GM18526 (cell line): ENCODE data around the gene CLEC14A.

Experiments used
- POLR2A ChIP-seq: IDR thresholded peaks from 3 replicates; pipeline ENCODE4 v1.6.1; 2011; ENCODE audit not compliant: insufficient read length; ENCODE audit errors: extremely low read depth

Gene CLEC14A

DNA sequence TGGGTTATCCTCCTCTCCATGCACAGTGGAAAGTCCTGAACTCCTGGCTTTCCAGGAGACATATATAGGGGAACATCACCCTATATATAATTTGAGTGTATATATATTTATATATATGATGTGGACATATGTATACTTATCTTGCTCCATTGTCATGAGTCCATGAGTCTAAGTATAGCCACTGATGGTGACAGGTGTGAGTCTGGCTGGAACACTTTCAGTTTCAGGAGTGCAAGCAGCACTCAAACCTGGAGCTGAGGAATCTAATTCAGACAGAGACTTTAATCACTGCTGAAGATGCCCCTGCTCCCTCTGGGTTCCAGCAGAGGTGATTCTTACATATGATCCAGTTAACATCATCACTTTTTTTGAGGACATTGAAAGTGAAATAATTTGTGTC, 43.8 kb downstream of the CLEC14A start:
- TF ChIP-seq POLR2A = no peak

DNA sequence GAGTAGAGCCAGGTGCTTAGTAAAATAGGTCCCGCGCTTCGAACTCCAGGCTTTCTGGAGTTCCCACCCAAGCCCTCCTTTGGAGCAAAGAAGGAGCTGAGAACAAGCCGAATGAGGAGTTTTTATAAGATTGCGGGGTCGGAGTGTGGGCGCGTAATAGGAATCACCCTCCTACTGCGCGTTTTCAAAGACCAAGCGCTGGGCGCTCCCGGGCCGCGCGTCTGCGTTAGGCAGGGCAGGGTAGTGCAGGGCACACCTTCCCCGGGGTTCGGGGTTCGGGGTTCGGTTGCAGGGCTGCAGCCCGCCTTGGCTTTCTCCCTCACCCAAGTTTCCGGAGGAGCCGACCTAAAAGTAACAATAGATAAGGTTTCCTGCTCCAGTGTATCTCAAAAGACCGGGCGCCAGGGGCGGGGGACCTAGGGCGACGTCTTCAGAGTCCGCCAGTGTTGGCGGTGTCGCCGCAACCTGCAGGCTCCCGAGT, 44.6 kb downstream of the CLEC14A start:
- no peak for TF ChIP-seq POLR2A

DNA sequence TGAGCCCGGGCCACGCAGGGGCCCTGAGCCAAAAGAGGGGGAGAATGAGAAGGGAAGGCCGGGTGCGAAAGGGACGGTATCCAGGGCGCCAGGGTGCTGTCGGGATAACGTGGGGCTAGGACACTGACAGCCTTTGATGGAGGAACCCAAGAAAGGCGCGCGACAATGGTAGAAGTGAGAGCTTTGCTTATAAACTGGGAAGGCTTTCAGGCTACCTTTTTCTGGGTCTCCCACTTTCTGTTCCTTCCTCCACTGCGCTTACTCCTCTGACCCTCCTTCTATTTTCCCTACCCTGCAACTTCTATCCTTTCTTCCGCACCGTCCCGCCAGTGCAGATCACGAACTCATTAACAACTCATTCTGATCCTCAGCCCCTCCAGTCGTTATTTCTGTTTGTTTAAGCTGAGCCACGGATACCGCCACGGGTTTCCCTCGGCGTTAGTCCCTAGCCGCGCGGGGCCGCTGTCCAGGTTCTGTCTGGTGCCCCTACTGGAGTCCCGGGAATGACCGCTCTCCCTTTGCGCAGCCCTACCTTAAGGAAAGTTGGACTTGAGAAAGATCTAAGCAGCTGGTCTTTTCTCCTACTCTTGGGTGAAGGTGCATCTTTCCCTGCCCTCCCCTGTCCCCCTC, 45.2 kb downstream of the CLEC14A start:
- no peak for TF ChIP-seq POLR2A

DNA sequence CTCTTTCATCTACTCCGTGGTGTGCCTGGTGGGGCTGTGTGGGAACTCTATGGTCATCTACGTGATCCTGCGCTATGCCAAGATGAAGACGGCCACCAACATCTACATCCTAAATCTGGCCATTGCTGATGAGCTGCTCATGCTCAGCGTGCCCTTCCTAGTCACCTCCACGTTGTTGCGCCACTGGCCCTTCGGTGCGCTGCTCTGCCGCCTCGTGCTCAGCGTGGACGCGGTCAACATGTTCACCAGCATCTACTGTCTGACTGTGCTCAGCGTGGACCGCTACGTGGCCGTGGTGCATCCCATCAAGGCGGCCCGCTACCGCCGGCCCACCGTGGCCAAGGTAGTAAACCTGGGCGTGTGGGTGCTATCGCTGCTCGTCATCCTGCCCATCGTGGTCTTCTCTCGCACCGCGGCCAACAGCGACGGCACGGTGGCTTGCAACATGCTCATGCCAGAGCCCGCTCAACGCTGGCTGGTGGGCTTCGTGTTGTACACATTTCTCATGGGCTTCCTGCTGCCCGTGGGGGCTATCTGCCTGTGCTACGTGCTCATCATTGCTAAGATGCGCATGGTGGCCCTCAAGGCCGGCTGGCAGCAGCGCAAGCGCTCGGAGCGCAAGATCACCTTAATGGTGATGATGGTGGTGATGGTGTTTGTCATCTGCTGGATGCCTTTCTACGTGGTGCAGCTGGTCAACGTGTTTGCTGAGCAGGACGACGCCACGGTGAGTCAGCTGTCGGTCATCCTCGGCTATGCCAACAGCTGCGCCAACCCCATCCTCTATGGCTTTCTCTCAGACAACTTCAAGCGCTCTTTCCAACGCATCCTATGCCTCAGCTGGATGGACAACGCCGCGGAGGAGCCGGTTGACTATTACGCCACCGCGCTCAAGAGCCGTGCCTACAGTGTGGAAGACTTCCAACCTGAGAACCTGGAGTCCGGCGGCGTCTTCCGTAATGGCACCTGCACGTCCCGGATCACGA, 46.0 kb downstream of the CLEC14A start:
- no peak for TF ChIP-seq POLR2A

DNA sequence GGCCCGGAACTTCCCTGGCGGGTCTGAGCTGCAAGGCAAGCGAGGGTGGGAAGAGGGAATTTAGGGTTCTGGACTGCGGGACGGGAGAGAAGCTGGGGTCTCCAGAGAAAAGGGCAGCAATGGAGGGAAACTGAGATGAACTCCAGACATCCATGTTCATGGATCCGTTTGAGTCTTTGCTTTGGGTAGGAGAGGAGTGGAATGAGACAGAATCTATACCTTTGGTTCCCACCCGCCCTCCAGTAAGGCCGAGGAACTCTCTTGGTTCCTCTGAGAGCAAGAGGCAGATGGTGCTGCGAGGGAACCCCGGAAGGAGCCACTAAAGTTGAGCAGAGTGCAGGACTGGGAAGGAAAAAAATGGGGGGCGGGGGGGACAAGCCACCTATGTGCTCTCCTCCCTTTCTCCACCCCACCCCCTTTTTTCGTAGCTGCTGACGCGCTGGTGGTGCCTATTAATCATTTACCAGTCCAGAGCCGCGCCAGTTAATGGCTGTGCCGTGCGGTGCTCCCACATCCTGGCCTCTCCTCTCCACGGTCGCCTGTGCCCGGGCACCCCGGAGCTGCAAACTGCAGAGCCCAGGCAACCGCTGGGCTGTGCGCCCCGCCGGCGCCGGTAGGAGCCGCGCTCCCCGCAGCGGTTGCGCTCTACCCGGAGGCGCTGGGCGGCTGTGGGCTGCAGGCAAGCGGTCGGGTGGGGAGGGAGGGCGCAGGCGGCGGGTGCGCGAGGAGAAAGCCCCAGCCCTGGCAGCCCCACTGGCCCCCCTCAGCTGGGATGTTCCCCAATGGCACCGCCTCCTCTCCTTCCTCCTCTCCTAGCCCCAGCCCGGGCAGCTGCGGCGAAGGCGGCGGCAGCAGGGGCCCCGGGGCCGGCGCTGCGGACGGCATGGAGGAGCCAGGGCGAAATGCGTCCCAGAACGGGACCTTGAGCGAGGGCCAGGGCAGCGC, 47.0 kb downstream of the CLEC14A start:
- no peak for TF ChIP-seq POLR2A

DNA sequence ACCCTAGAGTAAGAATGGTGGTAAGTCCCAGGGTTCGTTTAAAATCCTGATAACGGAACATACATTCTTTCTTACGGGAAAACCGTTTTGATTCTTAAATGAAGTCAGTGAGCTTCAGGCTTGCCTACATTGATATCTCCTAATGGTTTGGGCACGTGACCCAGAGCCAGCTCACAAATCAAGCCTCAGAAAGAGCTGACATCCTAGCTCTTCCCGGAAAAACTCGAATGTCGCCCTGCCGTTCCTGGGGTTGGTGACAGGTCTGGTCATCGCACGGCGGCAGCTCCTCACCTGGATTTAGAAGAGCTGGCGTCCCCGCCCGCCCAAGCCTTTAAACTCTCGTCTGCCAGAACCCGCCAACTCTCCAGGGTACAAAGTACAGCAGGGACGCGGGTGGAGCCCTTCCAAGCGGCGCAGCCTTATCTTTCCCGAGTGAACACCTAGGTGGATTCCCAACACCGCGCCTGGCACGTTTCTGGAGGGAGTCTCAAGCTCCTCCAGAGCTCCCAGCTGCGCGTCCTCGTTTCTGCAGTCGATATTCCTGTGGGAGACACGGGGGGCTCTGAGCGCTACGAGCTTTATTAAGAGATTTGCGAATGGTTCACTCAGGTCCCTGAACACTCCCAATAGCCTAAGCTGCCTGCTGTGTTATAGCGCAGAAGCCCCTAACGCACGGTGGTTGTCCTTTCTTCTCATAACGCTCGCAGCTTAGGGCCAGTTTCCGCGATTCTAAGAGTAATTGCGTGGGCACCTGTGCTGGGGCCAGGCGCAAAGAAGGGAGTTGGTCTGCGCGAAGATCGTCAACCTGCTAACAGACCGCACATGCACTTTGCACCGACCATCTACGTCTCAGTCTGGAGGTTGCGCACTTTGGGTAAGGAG, 47.9 kb downstream of the CLEC14A start, which contains the start of gene SSTR1:
Gene SSTR1, plus strand, starts transcription at position 169 of the 882 bp plus-strand sequence. CDS start 1,486 bp downstream, outside the sequence.
- no peak for TF ChIP-seq POLR2A

DNA sequence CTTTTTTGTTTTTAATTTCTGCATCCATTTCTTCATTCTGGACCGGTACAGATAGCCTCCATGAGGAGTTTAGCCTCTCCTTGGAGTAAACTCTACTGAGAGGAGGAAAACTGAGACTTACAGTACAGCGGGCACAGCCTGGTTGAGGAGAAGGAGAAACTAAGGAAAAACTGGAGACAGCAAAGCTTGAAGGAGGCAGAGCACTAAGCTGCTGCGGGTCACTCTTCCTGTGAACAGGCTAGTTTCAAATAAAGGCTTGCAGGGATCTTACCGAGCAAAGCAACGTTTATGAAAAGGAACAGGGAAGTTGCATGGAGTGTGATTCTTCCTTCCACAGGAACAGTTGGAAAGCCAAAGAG, 48.5 kb downstream of the CLEC14A start:
- TF ChIP-seq POLR2A = no peak

DNA sequence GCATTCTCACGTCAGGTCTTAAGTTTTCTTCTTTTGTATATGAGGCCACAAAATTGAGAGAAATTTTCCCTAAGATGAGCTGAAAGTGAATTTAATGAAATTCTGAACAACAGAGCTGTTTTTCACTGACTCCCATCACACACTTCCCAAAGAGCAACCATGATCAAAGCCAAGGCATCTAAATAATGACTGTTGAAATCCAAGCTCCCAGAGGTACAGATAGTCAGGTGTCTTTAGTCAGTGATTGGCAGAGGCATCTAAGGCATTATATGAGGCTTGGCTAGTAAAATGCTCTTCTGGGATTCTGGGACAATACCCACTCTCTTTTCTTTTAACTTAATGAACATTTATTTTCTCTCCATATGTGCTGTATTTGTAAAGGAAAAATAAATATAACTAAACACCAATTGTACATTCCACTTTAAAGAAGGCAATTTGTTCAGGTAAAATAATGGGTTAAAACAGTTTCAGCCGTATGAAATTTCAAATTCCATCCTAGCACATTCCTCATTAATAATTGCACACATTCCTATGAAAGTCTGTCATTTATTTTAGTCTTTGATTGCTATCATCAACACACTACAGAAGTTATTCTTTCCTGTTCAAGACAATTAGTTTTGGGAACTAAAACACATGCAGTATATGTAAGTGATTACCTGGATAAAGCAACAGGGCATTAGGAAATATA, 49.1 kb downstream of the CLEC14A start:
- no peak for TF ChIP-seq POLR2A

DNA sequence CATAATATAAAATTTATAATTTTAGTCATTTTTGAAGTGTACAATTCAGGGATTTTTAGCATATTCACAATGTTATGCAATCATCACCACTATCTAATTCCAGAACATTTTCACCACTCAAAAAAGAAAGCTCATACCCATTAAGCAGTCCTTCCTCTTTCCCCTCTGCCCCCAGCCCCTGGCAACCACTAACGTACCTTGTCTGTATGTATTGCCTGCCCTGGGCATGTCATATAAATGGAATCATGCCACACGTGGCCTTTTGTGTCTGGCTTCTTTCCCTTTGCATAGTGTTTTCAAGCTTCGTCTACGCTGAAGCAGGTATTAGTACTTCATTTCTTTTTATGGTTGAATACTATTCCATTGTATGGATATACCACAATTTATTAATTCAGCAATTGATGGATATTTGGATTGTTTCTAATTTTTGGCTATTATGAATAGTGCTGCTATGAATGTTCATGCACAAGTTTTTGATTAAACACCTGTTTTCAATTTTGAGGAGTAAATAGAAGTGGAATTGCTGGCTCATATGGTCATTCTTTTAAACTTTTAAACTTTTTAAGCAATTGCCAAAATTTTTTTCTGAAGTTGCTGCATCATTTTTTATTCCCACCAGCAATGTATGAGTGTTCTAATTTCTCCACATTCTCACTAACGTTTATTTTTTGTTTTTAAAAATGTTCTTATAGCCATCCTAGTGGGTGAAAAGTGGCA, 49.8 kb downstream of the CLEC14A start:
- TF ChIP-seq POLR2A = no peak

DNA sequence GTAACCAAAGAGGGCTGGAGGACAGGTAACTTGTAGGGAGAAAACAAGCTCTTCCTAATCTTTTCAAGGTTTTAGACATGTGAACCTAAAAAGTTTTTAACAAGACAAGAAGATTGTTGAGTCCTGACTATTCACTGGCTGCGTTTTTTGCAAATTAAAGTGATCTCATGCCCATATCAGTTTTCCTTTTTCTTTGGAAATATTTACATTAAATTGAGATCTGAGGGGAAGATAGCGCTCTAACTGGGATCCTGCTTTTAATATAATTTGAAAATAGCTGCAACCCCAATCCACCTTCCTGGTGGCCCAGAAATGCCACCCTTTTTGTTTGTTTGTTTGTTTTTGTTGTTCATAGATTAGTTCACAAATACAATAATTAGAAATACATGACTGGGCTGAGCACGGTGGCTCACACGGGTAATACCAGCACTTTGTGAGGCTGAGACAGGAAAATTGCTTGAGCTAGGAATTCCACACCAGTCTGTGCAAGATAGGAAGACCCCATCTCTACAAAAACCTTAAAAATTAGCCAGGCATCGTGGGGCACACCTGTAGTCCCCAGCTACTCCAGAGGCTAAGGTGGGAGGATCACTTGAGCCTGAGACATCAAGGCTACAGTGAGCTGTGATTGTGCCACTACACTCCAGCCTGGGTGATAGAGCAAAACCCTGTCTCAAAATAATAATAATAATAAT, 50.6 kb downstream of the CLEC14A start:
- no peak for TF ChIP-seq POLR2A

DNA sequence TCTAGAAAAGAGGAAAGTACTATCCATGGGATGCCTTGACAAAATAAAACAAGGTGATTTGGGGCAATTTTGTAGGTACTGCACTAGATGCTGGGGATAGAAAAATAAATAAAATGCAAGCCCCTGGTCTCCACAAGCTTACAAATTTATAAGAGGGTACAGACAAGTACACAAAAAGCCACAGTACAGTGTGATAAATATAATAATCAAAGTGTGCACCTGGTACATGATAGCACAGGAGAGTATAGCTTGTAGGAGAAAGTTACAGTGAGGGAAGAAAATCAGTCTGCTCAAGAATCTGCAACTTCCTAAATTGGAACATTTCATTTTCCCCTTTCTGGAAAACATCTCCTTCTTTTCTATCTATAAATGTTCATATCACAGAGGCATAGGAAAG, 51.2 kb downstream of the CLEC14A start:
- no peak for TF ChIP-seq POLR2A
